AG04450 (cell line): ENCODE data around the gene TMEM209. TPM values are rescaled to one million over a fixed set of nuclear protein-coding genes. Genes with fewer than 3 reads are reported as not detected.

Experiments used
- CTCF ChIA-PET: fragments of 300-600, 350-600 bp; formaldehyde crosslinking; extraction: SDS; loops from one replicate; lab custom pipeline; 2022; ENCODE audit warnings: antibody characterized with exemption, inconsistent platforms; lab: Charles Lee
- POLR2A ChIA-PET: fragments of 350-600 bp; formaldehyde crosslinking; extraction: SDS; loops from one replicate; lab custom pipeline; 2021; ENCODE audit warnings: antibody characterized with exemption, inconsistent platforms; lab: Yijun Ruan, JAX
- DNase-seq: peaks from one replicate; pipeline ENCODE4 v3.0.0-alpha.2; 2011; ENCODE audit warnings: low read depth, low spot score
- H3K27ac ChIP-seq: one replicate; pipeline ENCODE4 v1.5.1; 2012; ENCODE audit warnings: low read depth, low read length, control low read depth
- H3K27me3 ChIP-seq: one replicate; pipeline ENCODE4 v1.6.0; 2012; ENCODE audit warnings: low read length; ENCODE audit not compliant: control insufficient read depth, insufficient read depth
- H3K4me3 ChIP-seq: 2 replicates; pipeline ENCODE4 v1.5.1; 2011; ENCODE audit warnings: mild to moderate bottlenecking, low read depth, low read length, control low read depth
- H3K9me3 ChIP-seq: 2 replicates; pipeline ENCODE4 v1.5.1; 2012; ENCODE audit warnings: low read length; ENCODE audit not compliant: control insufficient read depth, insufficient read depth
- CTCF ChIP-seq: IDR thresholded peaks from 2 replicates; pipeline ENCODE4 v1.5.1; 2011; ENCODE audit warnings: low read depth, low read length, control low read depth, inconsistent platforms
- polyA plus RNA-seq: library from polyadenylated mRNA; depleted of rRNA; stranded (reverse); fragments of >200 nt; gene quantifications from 2 replicates; pipeline ENCODE4 v1.2.3, GENCODE V29; 2011

The TMEM209 gene
- polyA plus RNA-seq, 1 experiment: 15.2 TPM

GRCh38 chr7:130216750-130217149 is 11.5 kb upstream of the TMEM209 start:
- H3K27me3 ChIP-seq: peaks cover 5% of the 10 kb centered on the region
- CTCF ChIA-PET: interaction anchor here (0.7 to 1.1 kb wide), 2 partner anchors 11 to 81 kb away, joined by 3 to 4 read pairs; partner anchors contain the start of gene TMEM209
- no peak for DNase-seq
- POLR2A ChIA-PET: interaction anchor here (0.7 kb wide), 1 partner anchor 61 kb away, joined by 3 read pairs; no protein-coding TSS in a partner anchor
- no peak for TF ChIP-seq CTCF
- H3K9me3 ChIP-seq: no peaks in the 10 kb centered on the region
- no peak overlapping the region for H3K27ac ChIP-seq
- H3K4me3 ChIP-seq: no peak overlapping the region

- POLR2A ChIA-PET: no interaction called here
- H3K9me3 ChIP-seq: no peaks in the 10 kb centered on the region
Measured at GRCh38 chr7:130216025-130216424, 10.8 kb upstream of the TMEM209 start.

GRCh38 chr7:130213828-130214227 is 8.6 kb upstream of the TMEM209 start:
- Histone ChIP-seq H3K27ac (no peak overlapping the region), H3K9me3 (no peaks in the 10 kb centered on the region), H3K4me3 (no peak overlapping the region), H3K27me3 (no peaks in the 10 kb centered on the region)
- POLR2A ChIA-PET: interaction anchor here (0.5 kb wide), 1 partner anchor 58 kb away, joined by 3 read pairs; no protein-coding TSS in a partner anchor
- CTCF ChIA-PET: no interaction called here
- TF ChIP-seq CTCF: no peak
- DNase-seq: no peak

More at GRCh38 chr7:130216025-130216424, 10.8 kb upstream of the TMEM209 start:
- no peak overlapping the region for H3K27ac ChIP-seq
- peaks cover 5% of the 10 kb centered on the region for H3K27me3 ChIP-seq
- no peak overlapping the region for H3K4me3 ChIP-seq
- DNase-seq: no peak
- CTCF ChIA-PET: interaction anchor here (0.7 kb wide), 1 partner anchor 82 kb away, joined by 4 read pairs; no protein-coding TSS in a partner anchor
- TF ChIP-seq CTCF: no peak

GRCh38 chr7:130210181-130210935 is 5.2 kb upstream of the TMEM209 start:
- H3K9me3 ChIP-seq: peaks cover 6% of the 10 kb centered on the region; the same call in 1 of the 2 replicates
- no peak for DNase-seq
- H3K4me3 ChIP-seq: no peak overlapping the region
- no peaks in the 10 kb centered on the region for H3K27me3 ChIP-seq
- ChIA-PET POLR2A (no interaction called here), CTCF (interaction anchor here (1.6 kb wide), 1 partner anchor 547 kb away, joined by 4 read pairs; no protein-coding TSS in a partner anchor)
- no peak for TF ChIP-seq CTCF
- H3K27ac ChIP-seq: no peak overlapping the region

DNA sequence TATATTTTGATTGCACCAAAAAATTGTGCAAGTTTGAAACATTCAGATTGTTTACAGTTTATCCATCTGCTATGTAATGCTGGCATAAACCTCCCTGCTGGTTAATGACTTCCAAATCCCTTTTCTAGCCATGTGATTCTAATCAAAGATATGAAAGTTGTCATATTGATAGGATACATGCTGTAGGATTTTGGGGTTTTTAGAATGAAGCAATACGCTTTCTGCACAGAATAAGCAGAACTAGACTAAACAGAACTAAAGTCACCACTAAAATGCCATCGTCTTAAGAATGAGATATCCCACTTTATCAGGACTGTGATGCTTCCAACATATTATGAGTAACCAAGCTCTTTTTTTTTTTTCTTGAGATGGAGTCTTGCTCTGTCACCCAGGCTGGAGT is 3.3 kb upstream of the TMEM209 start:
- Histone ChIP-seq H3K27ac (no peak overlapping the region), H3K9me3 (peaks cover 6% of the 10 kb centered on the region; the same call in 1 of the 2 replicates), H3K4me3 (no peak overlapping the region), H3K27me3 (no peaks in the 10 kb centered on the region)
- DNase-seq: no peak
- no peak for TF ChIP-seq CTCF
- ChIA-PET CTCF (interaction anchor here (1.0 kb wide), 1 partner anchor 136 kb away, joined by 3 read pairs; no protein-coding TSS in a partner anchor), POLR2A (interaction anchor here (1.0 kb wide), 1 partner anchor 68 kb away, joined by 3 read pairs; no protein-coding TSS in a partner anchor)
